SK-N-SH treated with all-trans-retinoic acid at 6 μM for 48 hours (cell line): ENCODE results near the gene BCL3.

Experiments
- ARNTL ChIP-seq: fragments of 450-650 bp; formaldehyde crosslinking; IDR thresholded peaks from 2 replicates; pipeline ENCODE4 v1.5.0; 2020; ENCODE audit warnings: low read depth, mild to moderate bottlenecking, moderate library complexity, borderline replicate concordance
- BACH2 ChIP-seq: fragments of 250-450 bp; sonication (Bioruptor Pico); IDR thresholded peaks from 2 replicates; pipeline ENCODE4 v1.9.0; 2021; ENCODE audit warnings: mild to moderate bottlenecking, borderline replicate concordance
- ESRRG ChIP-seq: fragments of 250-450 bp; sonication (Bioruptor Pico); IDR thresholded peaks from 2 replicates; pipeline ENCODE4 v1.6.1; 2021; ENCODE audit warnings: mild to moderate bottlenecking
- ISL1 ChIP-seq: fragments of 250-450 bp; sonication (Bioruptor Pico); IDR thresholded peaks from 2 replicates; pipeline ENCODE4 v2.1.2; 2022; ENCODE audit warnings: mild to moderate bottlenecking, moderate library complexity
- OSR1 ChIP-seq: fragments of 250-450 bp; sonication (Bioruptor Pico); IDR thresholded peaks from 2 replicates; pipeline ENCODE4 v1.8.0; 2022; ENCODE audit warnings: moderate library complexity, mild to moderate bottlenecking, inconsistent platforms
- PPARA ChIP-seq: fragments of 250-450 bp; sonication (Bioruptor Pico); IDR thresholded peaks from 2 replicates; pipeline ENCODE4 v1.5.0; 2020; ENCODE audit warnings: mild to moderate bottlenecking, borderline replicate concordance
- RARB ChIP-seq: fragments of 250-450 bp; sonication (Bioruptor Pico); IDR thresholded peaks from 2 replicates; pipeline ENCODE4 v1.8.0; 2021; ENCODE audit warnings: mild to moderate bottlenecking, moderate library complexity
- ZC3H10 ChIP-seq: fragments of 250-450 bp; sonication (Bioruptor Pico); IDR thresholded peaks from 2 replicates; pipeline ENCODE4 v1.5.1; 2021; ENCODE audit warnings: mild to moderate bottlenecking, moderate library complexity
- ZFP3 ChIP-seq: fragments of 250-450 bp; sonication (Bioruptor Pico); IDR thresholded peaks from 2 replicates; pipeline ENCODE4 v1.5.0; 2020; ENCODE audit warnings: mild to moderate bottlenecking, moderate library complexity
- ZFP30 ChIP-seq: fragments of 450-650 bp; formaldehyde crosslinking; IDR thresholded peaks from 2 replicates; pipeline ENCODE4 v1.5.0; 2022; ENCODE audit warnings: mild to moderate bottlenecking, moderate library complexity
- ZNF8 ChIP-seq: fragments of 450-650 bp; formaldehyde crosslinking; IDR thresholded peaks from 2 replicates; pipeline ENCODE4 v1.5.0; 2020; ENCODE audit warnings: mild to moderate bottlenecking, moderate library complexity
- TF ChIP-seq, protein P1 (sequence below): fragments of 250-450 bp; sonication (Bioruptor Pico); IDR thresholded peaks from 2 replicates; pipeline ENCODE4 v1.8.0; 2020; ENCODE audit warnings: mild to moderate bottlenecking, moderate library complexity, borderline replicate concordance
- TF ChIP-seq, protein P2 (sequence below): fragments of 250-450 bp; sonication (Bioruptor Pico); IDR thresholded peaks from 2 replicates; pipeline ENCODE4 v1.5.1; 2020; ENCODE audit warnings: low read depth, mild to moderate bottlenecking, moderate library complexity
- TF ChIP-seq, protein P3 (sequence below): fragments of 250-450 bp; sonication (Bioruptor Pico); IDR thresholded peaks from 2 replicates; pipeline ENCODE4 v1.5.0; 2020; ENCODE audit warnings: mild to moderate bottlenecking, moderate library complexity

DNA sequence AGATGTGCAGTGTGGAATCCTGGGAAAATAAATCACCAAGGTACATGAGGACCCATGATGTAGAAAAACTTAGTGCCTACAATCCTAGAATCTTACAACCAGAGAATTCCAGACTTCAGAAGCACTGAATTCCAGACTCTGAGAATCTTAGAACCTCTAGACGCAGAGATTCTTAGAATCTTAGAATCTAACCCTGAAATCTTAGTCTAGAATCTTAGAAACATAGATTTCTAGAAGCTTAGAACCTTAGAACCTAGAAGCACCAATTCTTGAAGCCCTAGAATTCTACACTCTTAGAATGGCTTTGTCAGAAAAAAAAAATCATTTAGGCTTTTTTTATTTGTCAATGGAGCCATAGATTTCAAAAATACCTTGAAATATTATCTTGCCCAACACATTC lies 43.5 kb upstream of the BCL3 start:
- TF ChIP-seq ZFP3, result no peak
- TF ChIP-seq ARNTL (CRISPR knock-in tag), result no peak
- TF ChIP-seq, protein P1, sequence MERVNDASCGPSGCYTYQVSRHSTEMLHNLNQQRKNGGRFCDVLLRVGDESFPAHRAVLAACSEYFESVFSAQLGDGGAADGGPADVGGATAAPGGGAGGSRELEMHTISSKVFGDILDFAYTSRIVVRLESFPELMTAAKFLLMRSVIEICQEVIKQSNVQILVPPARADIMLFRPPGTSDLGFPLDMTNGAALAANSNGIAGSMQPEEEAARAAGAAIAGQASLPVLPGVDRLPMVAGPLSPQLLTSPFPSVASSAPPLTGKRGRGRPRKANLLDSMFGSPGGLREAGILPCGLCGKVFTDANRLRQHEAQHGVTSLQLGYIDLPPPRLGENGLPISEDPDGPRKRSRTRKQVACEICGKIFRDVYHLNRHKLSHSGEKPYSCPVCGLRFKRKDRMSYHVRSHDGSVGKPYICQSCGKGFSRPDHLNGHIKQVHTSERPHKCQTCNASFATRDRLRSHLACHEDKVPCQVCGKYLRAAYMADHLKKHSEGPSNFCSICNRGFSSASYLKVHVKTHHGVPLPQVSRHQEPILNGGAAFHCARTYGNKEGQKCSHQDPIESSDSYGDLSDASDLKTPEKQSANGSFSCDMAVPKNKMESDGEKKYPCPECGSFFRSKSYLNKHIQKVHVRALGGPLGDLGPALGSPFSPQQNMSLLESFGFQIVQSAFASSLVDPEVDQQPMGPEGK (CRISPR knock-in tag), result no peak
- no peak for TF ChIP-seq OSR1 (CRISPR knock-in tag)
- TF ChIP-seq, protein P2, sequence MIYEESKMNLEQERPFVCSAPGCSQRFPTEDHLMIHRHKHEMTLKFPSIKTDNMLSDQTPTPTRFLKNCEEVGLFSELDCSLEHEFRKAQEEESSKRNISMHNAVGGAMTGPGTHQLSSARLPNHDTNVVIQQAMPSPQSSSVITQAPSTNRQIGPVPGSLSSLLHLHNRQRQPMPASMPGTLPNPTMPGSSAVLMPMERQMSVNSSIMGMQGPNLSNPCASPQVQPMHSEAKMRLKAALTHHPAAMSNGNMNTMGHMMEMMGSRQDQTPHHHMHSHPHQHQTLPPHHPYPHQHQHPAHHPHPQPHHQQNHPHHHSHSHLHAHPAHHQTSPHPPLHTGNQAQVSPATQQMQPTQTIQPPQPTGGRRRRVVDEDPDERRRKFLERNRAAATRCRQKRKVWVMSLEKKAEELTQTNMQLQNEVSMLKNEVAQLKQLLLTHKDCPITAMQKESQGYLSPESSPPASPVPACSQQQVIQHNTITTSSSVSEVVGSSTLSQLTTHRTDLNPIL (CRISPR knock-in tag), result no peak
- no peak for TF ChIP-seq RARB
- no peak for TF ChIP-seq ESRRG (CRISPR knock-in tag)
- no peak for TF ChIP-seq ISL1
- TF ChIP-seq PPARA (CRISPR knock-in tag), result no peak
- TF ChIP-seq ZFP30, result no peak
- TF ChIP-seq, protein P3, sequence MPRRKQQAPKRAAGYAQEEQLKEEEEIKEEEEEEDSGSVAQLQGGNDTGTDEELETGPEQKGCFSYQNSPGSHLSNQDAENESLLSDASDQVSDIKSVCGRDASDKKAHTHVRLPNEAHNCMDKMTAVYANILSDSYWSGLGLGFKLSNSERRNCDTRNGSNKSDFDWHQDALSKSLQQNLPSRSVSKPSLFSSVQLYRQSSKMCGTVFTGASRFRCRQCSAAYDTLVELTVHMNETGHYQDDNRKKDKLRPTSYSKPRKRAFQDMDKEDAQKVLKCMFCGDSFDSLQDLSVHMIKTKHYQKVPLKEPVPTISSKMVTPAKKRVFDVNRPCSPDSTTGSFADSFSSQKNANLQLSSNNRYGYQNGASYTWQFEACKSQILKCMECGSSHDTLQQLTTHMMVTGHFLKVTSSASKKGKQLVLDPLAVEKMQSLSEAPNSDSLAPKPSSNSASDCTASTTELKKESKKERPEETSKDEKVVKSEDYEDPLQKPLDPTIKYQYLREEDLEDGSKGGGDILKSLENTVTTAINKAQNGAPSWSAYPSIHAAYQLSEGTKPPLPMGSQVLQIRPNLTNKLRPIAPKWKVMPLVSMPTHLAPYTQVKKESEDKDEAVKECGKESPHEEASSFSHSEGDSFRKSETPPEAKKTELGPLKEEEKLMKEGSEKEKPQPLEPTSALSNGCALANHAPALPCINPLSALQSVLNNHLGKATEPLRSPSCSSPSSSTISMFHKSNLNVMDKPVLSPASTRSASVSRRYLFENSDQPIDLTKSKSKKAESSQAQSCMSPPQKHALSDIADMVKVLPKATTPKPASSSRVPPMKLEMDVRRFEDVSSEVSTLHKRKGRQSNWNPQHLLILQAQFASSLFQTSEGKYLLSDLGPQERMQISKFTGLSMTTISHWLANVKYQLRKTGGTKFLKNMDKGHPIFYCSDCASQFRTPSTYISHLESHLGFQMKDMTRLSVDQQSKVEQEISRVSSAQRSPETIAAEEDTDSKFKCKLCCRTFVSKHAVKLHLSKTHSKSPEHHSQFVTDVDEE (CRISPR knock-in tag), result no peak
- TF ChIP-seq ZC3H10 (CRISPR knock-in tag), result no peak
- no peak for TF ChIP-seq BACH2 (CRISPR knock-in tag)
- no peak for TF ChIP-seq ZNF8 (CRISPR knock-in tag)
